KOPT-K1 (cell line): Measurements from ENCODE around the gene SYCP2.
"Not testable (repeated sequence)": the region's sequence is repeated elsewhere in the genome, so short reads cannot be mapped to it uniquely, and the experiment has no call there.

Experiments used
- H3K27ac ChIP-seq: fragments of 200-600 bp; sonication (generic); 2 replicates; pipeline ENCODE4 v1.5.1; 2016; ENCODE audit warnings: antibody characterized with exemption, mild to moderate bottlenecking, low read depth, low read length; ENCODE audit not compliant: poor library complexity, severe bottlenecking
- H3K36me3 ChIP-seq: fragments of 200-600 bp; sonication (generic); 2 replicates; pipeline ENCODE4 v1.5.1; 2017; ENCODE audit warnings: antibody characterized with exemption, mild to moderate bottlenecking, low read length, moderate library complexity; ENCODE audit not compliant: insufficient read depth
- H3K9me3 ChIP-seq: fragments of 200-600 bp; sonication (generic); 2 replicates; pipeline ENCODE4 v1.5.1; 2017; ENCODE audit warnings: antibody characterized with exemption, low read length, mild to moderate bottlenecking; ENCODE audit not compliant: insufficient read depth, poor library complexity, severe bottlenecking

SYCP2 gene

DNA sequence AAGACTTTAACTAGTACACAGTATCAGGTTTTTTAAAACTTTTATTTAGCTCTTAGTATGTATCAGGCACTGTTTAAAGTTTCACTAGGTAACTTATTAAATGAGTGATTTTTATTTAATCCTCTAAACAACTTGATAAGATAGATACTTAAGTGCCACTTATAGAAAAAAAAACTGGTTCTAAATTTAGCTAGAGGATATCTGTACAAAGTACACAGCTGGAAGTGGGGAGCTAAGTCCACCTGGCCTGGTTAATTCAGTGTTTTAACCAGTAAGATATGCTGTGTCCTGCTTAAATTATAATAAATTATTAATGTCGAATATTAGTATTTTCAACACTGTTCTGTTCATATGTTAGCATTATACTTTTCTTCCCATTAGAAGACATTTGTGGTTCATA, 37.5 kb downstream of the SYCP2 start:
- peaks cover 99% of the 10 kb centered on the region for H3K36me3 ChIP-seq
- H3K27ac ChIP-seq, result no peak overlapping the region
- no peaks in the 10 kb centered on the region for H3K9me3 ChIP-seq

DNA sequence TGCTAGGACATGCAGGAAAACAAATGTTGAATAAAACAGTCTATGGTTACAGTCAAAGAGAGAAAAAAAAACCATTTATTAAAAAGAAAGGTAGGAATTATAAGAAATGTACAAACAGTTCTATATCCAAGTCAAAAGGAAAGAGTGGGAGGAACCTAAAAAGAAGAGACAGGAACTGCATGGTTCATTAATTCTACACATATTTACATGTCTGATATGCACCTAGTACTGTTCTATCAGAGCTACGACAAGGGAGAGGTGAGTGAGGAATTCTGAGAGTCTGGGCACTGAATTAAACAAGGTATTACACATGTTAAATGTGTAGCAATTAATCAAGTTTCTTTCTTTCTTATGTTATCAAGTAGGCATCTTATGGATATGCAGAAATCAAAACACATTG, 41.9 kb downstream of the SYCP2 start:
- Histone ChIP-seq H3K9me3 (no peaks in the 10 kb centered on the region), H3K36me3 (peaks cover 97% of the 10 kb centered on the region), H3K27ac (no peak overlapping the region)

DNA sequence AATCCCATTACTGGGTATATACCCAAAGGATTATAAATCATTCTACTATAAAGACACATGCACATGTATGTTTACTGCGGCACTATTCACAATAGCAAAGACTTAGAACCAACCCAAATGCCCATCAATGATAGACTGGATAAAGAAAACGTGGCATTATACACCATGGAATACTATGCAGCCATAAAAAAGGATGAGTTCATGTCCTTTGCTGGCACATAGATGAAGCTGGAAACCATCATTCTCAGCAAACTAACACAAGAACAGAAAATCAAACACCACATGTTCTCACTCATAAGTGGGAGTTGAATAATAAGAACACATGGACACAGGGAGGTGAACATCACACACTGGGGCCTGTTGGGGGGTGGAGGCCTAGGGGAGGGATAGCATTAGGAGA, 43.4 kb downstream of the SYCP2 start:
- not testable (repeated sequence) for H3K9me3 ChIP-seq, H3K27ac ChIP-seq
- peaks cover 98% of the 10 kb centered on the region for H3K36me3 ChIP-seq

DNA sequence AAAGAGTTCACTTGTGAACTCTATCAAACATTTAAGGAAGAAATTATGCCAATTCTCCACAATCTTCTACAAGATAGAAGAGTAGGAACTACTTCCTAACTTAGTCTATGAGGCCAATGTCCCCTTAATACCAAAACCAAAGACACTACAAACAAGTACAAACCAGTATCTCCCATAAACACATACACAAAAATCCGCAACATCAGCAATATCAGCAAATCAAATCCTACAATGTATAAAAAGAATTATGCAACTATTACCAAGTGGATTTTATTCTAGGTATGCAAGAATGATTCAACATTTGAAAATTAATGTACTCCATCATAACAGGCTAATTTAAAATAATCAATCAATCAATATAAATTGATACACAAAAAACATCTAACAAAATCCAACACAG, 45.4 kb downstream of the SYCP2 start:
- Histone ChIP-seq H3K27ac (no peak overlapping the region), H3K9me3 (no peaks in the 10 kb centered on the region), H3K36me3 (peaks cover 96% of the 10 kb centered on the region)

DNA sequence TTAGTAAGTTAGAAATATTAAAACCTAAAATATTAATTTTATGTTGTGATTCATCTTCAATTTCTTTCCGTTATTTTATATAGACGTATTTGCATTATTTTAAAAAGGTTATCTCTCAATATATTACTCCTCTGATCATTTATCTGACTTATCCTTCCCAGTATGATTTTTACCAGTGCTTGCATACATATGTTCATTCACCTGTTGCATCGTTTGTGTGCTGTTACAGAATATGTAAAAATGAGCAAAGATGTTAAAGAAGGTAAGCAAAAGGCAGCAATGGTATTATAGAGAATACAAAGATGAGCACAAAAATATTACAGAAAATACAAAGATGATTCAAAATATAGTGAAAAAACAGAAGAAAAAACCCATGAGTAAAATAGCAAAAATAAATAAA, 48.9 kb downstream of the SYCP2 start:
- Histone ChIP-seq H3K9me3 (no peaks in the 10 kb centered on the region), H3K27ac (no peak overlapping the region), H3K36me3 (peaks cover 83% of the 10 kb centered on the region)

DNA sequence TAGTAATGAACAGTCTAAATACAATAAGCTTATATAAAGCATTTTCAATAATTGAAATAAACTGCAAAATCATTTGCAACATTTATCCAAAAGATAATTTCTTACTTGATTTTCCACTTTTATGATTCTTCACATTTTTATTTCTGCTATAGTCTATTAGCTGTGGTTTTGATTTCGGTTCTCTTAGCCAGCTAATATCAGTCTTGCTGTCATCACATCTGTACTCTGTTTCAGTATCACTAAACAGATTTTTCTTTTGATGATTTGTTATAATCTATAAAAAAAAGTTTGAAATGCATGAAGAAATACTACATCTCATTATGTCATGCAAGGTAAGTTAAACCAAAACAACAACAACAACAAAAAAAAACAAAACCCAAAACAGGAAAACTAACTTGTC, 53.2 kb downstream of the SYCP2 start:
- Histone ChIP-seq H3K9me3 (no peaks in the 10 kb centered on the region), H3K27ac (no peak overlapping the region), H3K36me3 (peaks cover 80% of the 10 kb centered on the region)

DNA sequence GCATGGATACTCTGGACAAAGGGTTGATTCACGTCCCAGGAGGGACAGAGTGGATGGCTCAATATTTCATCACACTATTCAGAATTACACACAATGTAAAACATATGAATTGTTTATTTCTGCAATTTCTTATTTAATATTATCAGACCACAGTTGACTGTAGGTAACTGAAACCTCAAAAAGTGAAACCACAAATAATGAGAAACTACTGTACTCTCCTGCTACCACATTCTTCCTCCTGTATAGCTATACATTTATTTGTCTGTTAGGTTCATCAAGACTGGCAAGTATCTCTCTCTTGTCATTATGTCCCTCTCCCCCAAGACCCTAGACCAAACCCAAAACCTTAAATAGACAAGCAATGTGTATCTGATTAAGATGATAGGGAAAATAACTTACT, 60.0 kb downstream of the SYCP2 start:
- no peaks in the 10 kb centered on the region for H3K9me3 ChIP-seq
- peak overlapping the region; percentile 11 for H3K27ac ChIP-seq
- H3K36me3 ChIP-seq, result peaks cover 76% of the 10 kb centered on the region

DNA sequence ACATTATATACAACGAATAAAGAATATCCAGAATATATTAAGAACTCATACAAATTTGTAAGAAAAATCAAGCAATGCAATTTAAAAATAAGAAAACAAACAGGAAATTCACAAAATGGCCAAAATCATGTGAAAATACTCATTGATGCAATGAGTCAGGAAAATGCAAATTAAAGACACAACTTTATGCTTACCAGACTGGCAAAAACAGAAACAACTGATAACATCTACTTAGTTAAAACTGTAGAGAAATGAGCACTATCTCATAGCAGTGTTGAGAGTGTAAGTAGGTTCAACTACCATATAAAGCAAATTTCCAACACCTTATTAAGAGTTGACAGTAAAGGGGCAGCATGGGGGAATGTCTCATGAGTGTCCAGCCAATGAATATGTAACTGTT, 62.3 kb downstream of the SYCP2 start:
- Histone ChIP-seq H3K9me3 (no peaks in the 10 kb centered on the region), H3K36me3 (peaks cover 76% of the 10 kb centered on the region), H3K27ac (no peak overlapping the region)

DNA sequence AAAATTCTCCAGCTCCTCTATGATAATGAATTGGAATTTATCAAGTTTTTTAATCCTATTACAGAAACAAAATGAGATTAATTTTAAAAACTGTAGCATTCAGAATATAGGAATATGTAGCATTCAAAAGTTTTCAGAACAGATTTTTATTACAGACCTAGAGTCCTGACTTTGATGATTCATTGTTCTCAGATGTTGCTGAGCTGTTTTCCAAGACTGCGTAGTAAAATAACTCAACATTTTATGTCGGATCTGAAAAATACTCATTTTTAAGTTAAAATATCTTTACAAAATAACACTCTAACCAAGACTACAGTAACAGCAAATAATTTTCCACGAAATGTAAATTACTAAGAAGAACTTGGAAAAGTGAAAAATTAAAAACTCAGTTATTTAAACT, 67.1 kb downstream of the SYCP2 start:
- no peak overlapping the region for H3K27ac ChIP-seq
- H3K36me3 ChIP-seq, result peaks cover 83% of the 10 kb centered on the region
- H3K9me3 ChIP-seq, result no peaks in the 10 kb centered on the region

DNA sequence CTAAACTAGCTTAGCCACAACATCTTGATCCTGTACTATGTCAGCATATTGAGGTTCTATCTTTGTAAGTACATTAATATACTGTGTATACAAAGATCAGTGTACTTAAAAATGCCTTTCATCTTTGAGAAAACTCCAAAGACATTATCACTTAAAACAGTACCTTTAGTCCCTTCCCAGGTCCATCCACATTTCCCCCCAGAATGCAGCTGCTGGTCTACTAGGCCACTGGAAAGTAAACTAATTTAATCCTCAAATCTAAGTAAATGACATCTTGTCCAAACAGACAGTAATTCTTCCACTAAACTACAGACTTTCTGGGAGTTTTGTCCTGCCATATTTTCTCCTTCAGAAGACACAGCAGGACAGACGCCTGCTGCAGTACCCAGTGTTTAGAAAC, 68.7 kb downstream of the SYCP2 start:
- Histone ChIP-seq H3K27ac (no peak overlapping the region), H3K9me3 (no peaks in the 10 kb centered on the region), H3K36me3 (peaks cover 82% of the 10 kb centered on the region)

DNA sequence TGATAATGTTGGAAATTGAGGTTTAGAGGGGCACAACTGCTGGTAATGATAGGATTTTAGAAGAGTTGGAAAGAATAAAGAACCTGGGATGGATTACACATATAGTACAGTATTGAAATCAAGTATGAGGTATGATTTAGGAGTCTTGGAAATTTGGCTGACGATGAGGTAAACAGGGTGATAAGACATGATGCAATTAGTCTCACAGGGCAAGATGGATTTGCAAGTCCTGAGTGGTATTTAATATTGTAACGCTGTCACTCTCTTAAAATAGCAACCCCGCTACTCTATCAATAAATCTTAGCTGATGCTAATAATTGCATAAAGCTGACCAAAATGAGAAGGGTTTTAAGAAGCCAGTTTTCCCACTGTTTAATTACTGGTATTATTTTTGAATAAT, 70.4 kb downstream of the SYCP2 start:
- Histone ChIP-seq H3K9me3 (no peaks in the 10 kb centered on the region), H3K27ac (no peak overlapping the region), H3K36me3 (peaks cover 81% of the 10 kb centered on the region)

DNA sequence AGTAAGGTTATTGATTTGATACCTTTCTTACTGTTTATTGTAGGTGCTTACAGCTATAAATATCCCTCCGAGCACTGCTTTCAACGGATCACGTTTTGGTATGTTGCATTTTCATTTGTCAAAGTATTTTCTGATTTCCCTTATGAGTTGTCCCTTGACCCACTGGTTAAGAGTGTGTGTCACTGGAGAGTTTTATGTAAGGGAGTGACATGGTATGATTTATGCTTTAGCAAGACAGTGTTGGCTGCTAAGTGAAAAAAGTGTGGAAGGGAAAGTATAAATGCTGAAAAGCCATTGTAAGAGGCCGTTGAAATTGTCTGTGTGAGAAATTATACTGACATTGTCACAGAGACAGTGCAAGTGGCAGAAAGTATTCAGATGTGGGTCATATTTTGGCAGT, 72.0 kb downstream of the SYCP2 start:
- Histone ChIP-seq H3K36me3 (peaks cover 83% of the 10 kb centered on the region), H3K27ac (no peak overlapping the region), H3K9me3 (no peaks in the 10 kb centered on the region)

DNA sequence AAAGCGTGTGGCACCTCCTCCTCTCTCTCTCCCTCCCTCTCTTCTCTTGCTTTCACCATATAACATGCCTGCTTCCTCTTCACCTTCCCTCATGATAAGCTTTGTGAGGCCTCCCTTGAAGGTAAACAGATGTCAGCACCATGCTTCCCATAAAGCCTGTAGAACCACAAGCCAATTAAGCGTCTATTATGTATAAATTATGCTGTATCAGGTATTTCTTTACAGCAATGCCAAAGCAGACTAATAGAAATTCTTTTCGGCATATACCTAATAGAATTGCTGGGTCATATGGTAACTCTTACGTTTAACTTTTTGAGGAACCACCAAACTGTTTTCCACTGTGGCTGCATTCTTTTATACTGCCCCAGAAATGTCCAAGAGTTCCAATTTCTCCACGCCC, 75.0 kb downstream of the SYCP2 start:
- Histone ChIP-seq H3K9me3 (no peaks in the 10 kb centered on the region), H3K36me3 (peaks cover 77% of the 10 kb centered on the region)

DNA sequence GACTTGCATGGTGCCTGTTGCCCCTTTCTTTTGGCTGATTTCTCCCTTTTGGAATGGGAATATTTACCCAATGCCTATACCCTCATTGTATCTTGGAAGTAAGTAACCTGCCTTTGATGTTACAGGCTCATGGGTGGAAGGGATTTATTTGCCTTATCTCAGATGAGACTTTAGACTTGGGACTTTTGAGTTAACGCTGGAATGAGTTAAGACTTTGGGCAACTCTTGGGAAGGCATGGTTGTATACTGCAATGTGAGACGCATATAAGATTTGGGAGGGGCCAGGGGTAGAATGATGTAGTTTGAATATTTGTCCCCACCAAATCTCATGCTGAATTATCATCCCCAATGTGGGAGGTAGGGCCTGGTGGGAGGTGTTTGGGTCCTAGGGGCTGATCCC, 75.5 kb downstream of the SYCP2 start:
- Histone ChIP-seq H3K9me3 (no peaks in the 10 kb centered on the region), H3K36me3 (peaks cover 77% of the 10 kb centered on the region), H3K27ac (no peak overlapping the region)

More for the DNA sequence above, 75.0 kb downstream of the SYCP2 start:
- H3K27ac ChIP-seq, result no peak overlapping the region

DNA sequence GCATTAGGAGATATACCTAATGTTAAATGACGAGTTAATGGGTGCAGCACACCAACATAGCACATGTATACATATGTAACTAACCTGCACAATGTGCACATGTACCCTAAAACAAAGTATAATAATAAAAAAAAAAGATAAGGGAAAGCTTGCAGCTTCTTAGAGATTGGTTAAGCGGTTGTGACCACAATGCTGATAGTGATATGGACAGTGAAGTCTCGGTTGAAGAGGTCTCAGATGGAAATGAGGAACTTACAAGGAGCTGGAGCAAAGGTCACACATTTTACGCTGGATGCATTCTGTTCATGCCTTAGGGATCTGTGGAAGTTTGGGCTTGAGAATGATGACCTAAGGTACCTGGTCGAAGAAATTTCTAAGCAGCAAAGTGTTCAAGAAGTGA, 76.5 kb downstream of the SYCP2 start:
- H3K27ac ChIP-seq, H3K9me3 ChIP-seq: not testable (repeated sequence)
- H3K36me3 ChIP-seq, result peaks cover 75% of the 10 kb centered on the region

DNA sequence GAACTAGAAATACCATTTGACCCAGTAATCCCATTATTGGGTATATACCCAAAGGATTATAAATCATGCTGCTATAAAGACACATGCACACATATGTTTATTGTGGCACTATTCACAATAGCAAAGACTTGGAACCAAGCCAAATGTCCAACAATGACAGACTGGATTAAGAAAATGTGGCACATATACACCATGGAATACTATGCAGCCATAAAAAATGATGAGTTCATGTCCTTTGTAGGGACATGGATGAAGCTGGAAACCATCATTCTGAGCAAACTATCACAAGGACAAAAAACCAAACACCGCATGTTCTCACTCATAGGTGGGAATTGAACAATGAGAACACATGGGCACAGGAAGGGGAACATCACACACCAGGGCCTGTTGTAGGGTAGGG, 76.9 kb downstream of the SYCP2 start:
- H3K36me3 ChIP-seq, result peaks cover 73% of the 10 kb centered on the region
- not testable (repeated sequence) for H3K9me3 ChIP-seq, H3K27ac ChIP-seq
